GM21825 (cell line): Measurements from ENCODE around the gene COA5.

Experiments used
- ATAC-seq: cut with Tn5 transposase; IDR thresholded peaks from one replicate; pipeline ENCODE4 v1.9.1; 2021; ENCODE audit warnings: mild to moderate bottlenecking, moderate library complexity; ENCODE audit not compliant: unreplicated experiment

The COA5 gene

GRCh38 chr2:98572676-98573075, 35.6 kb downstream of the COA5 start:
- ATAC-seq: no peak

GRCh38 chr2:98572211-98572610, 36.1 kb downstream of the COA5 start:
- ATAC-seq: no peak

DNA sequence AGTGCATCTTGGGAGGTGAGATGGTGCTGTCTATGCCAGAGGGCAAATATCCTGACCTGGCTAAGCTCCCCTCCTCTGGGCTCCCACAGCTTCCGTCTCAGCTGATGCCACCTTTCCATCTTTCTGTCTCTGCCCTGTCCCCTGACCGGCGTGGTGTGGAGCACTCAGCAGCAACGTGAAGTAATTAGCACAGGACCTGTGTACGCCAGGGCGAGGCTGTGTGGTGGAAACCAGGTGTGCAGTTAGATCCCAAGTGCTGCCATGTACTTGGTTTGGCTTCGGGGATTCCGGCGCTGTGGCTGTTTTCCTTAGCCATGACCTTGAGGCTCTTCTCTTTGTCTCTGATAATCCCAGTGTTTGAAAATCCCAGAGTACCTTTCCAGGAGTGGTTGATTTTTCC, 36.5 kb downstream of the COA5 start:
- ATAC-seq: no peak

DNA sequence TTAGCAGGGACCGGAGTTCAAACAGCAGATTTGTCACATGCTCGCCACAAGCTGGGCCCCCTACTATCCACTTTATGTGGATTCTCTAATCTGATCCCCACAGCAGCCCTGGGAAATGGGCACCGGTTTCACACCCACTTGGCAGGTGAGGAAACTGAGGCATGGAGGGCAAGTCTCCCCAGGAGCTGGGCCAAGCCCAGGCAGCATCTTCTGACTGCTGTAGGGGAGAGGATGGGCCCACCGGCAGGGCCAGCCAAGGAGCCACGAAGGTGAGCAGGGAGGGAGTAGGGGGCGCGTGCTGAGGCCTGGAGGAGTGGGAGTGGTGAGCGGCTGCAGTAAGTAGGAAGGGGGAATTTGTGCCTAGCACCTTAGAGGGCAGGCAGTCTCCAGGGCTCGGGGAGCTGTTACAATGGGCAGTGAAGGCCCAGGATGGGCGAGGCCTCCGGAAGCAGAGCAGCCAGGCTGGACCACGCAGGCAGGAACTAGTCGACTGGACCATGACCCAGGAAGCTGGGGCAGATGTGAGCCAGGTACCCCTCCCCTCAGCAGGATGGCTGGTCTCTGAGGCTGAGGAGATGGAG, 37.1 kb downstream of the COA5 start:
- ATAC-seq: no peak

- no peak for ATAC-seq
Observed at GRCh38 chr2:98570356-98570755, 38.0 kb downstream of the COA5 start.

DNA sequence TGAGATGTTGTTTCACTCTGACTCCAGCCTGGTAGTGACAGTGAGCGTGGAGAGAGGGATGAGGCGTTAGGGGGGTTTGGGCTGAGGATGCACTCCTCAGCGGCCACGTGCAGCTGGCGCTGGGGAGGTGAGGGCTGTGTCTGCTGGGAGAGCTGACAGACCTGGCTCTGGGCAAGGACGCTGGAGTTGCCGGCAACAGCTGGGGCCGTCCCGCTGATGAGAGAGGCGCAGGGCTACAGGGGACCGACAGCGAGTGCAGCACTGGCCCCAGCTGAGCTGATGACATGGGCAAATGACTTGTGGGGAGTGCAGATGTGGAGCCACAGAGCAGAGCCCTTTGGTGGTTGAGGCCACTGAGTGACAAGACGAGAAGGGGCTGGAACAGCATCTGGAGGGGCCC, 38.4 kb downstream of the COA5 start:
- no peak for ATAC-seq

DNA sequence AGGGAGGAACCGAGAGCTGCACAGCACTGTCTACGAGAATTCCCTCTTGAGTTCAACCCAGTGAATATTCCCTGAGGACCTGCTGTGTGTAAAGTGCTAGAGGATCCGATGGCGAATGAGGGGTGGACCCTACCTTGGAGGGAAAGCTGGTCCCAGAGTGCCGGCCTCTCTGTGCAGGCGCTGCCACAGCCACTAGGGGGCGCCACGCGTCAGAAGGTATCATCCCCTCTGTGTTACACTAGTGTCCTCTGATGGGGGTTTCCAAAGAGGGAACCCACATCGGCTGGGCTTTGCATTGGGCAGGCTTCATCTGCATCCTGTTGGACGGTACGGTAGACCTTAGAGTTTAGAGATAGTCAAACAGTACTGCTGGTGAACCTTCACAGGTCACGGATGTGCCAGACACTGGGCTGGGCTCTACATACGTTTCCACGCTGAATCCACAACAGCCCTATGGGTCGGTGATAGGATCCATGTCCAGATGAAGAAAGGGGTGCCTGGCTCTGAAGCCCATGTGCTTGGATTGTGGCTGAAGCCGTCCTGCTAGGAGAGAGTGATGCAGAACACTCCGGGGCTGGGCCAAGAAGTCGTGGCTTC, 39.0 kb downstream of the COA5 start:
- no peak for ATAC-seq

DNA sequence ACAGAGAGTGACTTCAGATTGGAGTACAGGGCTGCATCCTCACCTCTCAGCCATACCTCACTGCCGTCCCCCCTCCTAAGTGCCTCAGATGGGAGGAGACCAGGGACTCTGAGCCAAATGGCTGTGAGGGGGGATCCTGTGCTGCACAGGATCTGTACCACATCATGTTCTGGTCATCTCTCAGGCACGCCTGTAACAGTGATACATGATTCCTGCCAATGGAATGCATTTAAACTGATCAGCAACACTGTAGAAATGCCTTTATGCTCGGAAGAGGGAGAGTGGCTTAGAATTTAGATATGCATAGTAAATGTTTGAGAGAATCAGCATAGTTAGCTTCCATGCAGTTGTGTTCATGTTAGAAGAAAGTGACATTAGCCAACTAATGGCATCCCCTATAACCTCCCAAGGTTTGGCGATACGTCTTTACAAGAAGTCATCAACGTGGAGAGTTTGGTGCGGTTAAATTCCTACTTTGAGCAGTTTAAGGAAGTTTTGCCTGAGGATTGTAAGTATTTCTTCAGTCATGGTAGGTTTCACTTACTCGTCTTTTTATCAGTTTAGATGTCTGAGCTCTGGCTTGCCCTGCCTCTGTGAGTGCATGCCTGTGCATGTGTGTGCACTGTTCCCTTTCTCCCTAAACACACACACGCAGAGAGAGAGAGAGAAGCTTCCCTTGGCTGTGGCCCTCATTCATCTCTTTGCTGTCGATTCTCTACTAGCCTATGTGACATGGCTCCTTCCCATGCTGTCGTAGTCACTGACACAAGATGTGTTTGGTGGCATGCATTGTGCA, 40.0 kb downstream of the COA5 start:
- no peak for ATAC-seq

- no peak for ATAC-seq
Observed at GRCh38 chr2:98565941-98566340, 42.4 kb downstream of the COA5 start.

GRCh38 chr2:98565286-98565860, 42.9 kb downstream of the COA5 start:
- ATAC-seq: no peak

GRCh38 chr2:98564541-98565132, 43.7 kb downstream of the COA5 start:
- ATAC-seq: no peak

DNA sequence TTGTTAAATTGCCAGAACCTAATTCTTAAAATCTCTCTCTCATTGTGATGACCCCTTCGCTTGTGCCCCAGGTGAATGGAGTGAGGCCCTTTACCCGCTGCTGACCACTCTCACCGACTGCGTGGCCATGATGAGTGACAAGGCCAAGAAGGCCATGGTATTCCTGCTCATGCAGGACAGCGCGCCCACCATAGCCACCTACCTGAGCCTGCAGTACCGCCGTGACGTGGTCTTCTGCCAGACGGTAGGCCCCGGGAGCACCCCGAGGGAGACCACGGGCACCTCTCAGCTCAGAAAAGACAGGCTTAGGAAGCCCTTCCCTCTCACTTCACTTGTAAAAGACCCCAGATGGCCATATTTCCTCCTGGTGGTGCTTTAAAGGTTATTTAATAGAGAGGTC, 44.9 kb downstream of the COA5 start:
- ATAC-seq: no peak

GRCh38 chr2:98561902-98562695, 46.2 kb downstream of the COA5 start:
- no peak for ATAC-seq

DNA sequence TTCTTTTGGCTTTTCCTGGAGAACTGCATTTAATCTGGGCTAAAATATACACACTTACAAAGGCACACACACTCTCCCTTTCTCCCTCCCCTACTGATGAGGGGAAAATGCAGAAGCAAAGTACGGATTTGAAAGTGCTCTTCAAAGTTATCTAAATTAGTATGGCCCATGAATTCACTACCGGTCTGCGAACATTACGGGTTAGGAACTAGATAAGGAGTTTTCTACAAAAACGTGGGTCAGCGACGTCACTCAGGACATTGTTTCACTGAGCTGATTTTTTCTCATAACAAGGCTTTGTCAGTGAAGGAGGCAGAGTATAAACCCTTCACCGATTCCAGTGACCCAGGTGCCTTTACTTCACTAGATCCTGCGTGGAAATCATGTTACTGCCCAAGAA, 47.3 kb downstream of the COA5 start:
- no peak for ATAC-seq

DNA sequence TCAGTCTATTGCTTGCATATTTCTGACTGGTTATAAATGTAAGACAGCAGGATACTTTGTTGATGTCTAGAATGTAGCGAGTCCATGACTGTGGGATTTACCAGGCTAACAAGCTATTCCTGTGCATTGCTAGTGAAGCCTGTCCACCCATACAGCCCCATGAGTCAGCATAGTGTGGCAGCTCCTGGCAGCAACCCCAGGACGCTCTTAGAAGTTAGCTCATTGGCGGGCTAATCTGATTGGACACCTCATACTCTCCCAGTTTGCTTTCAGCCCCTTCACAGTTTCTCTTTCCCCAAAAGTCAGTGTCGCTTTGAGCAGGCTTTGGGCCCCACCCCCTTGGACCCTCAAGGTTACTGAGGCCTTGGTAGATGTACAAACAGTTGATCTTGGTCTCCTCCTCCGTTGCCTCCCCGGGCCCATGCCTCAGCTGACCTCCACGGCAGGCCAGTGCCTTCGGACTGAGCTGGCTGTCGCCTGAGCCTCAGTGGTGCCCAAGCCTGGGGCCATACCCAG, 48.0 kb downstream of the COA5 start:
- ATAC-seq: no peak

DNA sequence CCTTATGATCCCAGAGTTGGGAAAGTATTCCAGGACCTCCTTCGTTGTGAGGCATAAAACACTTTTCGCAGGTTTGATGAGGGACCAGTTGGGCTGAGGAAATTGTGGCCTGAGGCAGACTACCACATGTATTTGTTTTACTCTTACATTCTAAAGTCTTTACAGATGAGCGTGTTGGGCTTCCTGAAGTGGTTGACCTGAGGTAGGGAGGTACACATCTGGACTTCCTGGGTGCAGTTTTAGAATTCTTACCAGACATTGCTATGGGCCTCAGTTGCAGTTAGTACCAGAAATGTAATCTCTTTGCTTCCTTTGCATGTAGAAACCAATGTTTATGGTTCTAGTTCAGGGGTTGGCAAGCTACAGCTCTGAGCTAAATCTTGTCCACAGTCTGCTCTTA, 48.7 kb downstream of the COA5 start:
- no peak for ATAC-seq

DNA sequence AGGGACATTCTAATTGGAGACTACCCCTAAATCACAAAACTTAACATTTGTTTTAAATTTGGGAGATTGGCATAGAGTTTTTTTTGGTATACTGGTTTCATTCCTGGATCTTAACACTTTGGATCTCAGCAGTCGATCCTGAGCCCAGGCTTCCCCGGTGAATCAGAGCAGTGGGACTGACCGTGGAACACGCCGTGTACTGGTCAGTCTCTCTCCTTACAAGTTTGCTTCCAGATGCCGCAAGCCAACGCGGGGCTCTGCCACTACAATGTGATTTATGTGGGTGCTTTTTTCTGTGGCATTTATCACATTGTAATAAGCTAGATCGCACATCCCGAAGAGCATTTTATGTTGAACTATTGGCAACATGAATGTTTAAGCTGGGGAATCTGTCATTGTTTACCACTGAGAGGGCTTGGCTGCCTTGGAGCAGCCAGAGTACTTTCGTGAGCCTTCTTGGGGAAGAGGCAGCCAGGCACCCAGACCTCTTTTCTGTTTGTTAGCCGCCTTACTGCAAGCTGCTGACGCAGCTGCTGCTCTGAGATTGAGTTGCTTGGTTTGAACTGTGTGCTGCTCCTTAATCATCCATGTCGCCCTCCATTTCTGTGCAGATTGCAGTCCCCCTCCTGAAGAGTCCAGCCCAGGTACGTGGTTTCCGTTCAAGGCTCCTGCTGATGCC, 49.3 kb downstream of the COA5 start:
- ATAC-seq: no peak

GRCh38 chr2:98556344-98557033, 51.8 kb downstream of the COA5 start:
- ATAC-seq: peak; percentile 63

DNA sequence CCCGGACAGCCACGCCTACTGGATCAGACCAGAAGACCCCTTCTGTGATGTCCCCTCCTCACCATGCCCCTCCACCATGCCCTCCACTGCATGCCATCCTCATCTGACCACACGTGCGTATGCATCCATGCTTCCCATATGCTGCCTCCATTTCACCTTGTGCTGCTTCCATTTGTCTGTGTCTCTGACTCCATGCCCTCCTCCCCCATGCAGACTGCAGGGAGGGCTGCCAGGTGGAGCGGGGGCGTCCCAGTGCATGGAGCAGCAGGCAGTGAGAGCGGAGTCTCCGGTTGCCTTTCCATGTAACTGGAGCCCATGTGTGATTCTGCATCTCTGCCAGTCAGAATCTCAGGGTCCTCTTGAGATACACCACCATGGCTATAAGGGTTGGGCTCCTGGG, 52.6 kb downstream of the COA5 start:
- no peak for ATAC-seq
